Upper lobe of left lung (tissue), 6 donors: ENCODE measurements around the gene EXOC2. TPM values are rescaled to one million over a fixed set of nuclear protein-coding genes. Genes with fewer than 3 reads are reported as not detected.

Experiments
- ATAC-seq, 2 donors: fragments of 200-7000 bp; cut with Tn5 transposase; one replicate each; pipeline ENCODE4 v1.9.1; 2022; ENCODE audit warnings: mild to moderate bottlenecking in 2 of 2, moderate library complexity in 2 of 2; ENCODE audit not compliant: low FRiP score in 2 of 2
- DNase-seq, 2 donors: peaks; one replicate each; pipeline ENCODE4 v3.0.0-alpha.2; 2019 to 2020
- H3K27ac ChIP-seq, 4 donors: fragments of 200-600 bp; sonication (generic); one replicate each; pipeline ENCODE4 v1.5.1; 2016 to 2019
- H3K27me3 ChIP-seq, 4 donors: fragments of 200-600 bp; sonication (generic); one replicate each; pipeline ENCODE4 v1.5.1; 2017 to 2019
- H3K36me3 ChIP-seq, 4 donors: fragments of 200-600 bp; sonication (generic); one replicate each; pipeline ENCODE4 v1.5.1; 2016 to 2019
- H3K4me1 ChIP-seq, 4 donors: fragments of 200-600 bp; sonication (generic); one replicate each; pipeline ENCODE4 v1.5.1; 2018 to 2019
- H3K4me3 ChIP-seq, 4 donors: fragments of 200-600 bp; sonication (generic); one replicate each; pipeline ENCODE4 v1.5.1; 2017 to 2019; ENCODE audit warnings: mild to moderate bottlenecking in 2 of 4, moderate library complexity in 1 of 4
- H3K9me3 ChIP-seq, 4 donors: fragments of 200-600 bp; sonication (generic); one replicate each; pipeline ENCODE4 v1.5.1; 2018 to 2019
- CTCF ChIP-seq, 6 experiments: fragments of 450-650 bp in 4 of 6; fragments of 200-600 bp in 2 of 6; sonication (generic) in 2 of 6; IDR thresholded peaks; one replicate each; pipeline ENCODE4 v1.5.1; 2016 to 2019; ENCODE audit warnings: antibody characterized with exemption in 6 of 6
- EP300 ChIP-seq, 4 donors: sonication (generic); formaldehyde crosslinking; IDR thresholded peaks; one replicate each; pipeline ENCODE4 v1.5.1; 2017; ENCODE audit warnings: antibody characterized with exemption in 4 of 4, control low read depth in 2 of 4
- POLR2A ChIP-seq, 4 donors: fragments of 450-650 bp; IDR thresholded peaks; one replicate each; pipeline ENCODE4 v1.5.1; 2016 to 2017; ENCODE audit warnings: antibody characterized with exemption in 4 of 4, mild to moderate bottlenecking in 2 of 4
- POLR2AphosphoS5 ChIP-seq, 2 donors: sonication (generic); formaldehyde crosslinking; IDR thresholded peaks; one replicate each; pipeline ENCODE4 v1.5.1; 2017; ENCODE audit warnings: antibody characterized with exemption in 2 of 2
- WGBS, 2 donors: methylation state at CpG; one replicate each; pipeline ENCODE4 v1.1.5; 2017 to 2018; 5-methylcytosine and 5-hydroxymethylcytosine counted together
- total RNA-seq, 6 donors: library from RNA; depleted of rRNA in 4 of 6; stranded (reverse); fragments of >200 nt in 4 of 6; gene quantifications; one replicate each; pipeline versions ENCODE4 v1.1.0 to v1.2.1, GENCODE V29; 2016 to 2021
- donor health status: DM: no; HTN: no; CAD: no; lungs with moderate emphysema.
- donor health status: DM: no; HTN: yes; CAD: no; lungs with severe emphysema.

EXOC2 gene
- total RNA-seq, 6 donors from 2014 or later, result 16.5 to 31.4 (median 24.4) TPM

GRCh38 chr6:707576-708236 is 14.8 kb upstream of the EXOC2 start:
- no peaks in the 10 kb centered on the region for H3K27me3 ChIP-seq
- DNase-seq (no peak), ATAC-seq (no peak)
- no peaks in the 10 kb centered on the region for H3K36me3 ChIP-seq
- H3K4me1 ChIP-seq, result peaks cover 0 to 16% (median 9%) of the 10 kb centered on the region in 4 donors
- H3K9me3 ChIP-seq, result no peaks in the 10 kb centered on the region
- 87 to 88% methylated on average over 10 of the region's 10 CpGs for WGBS, 2 donors
- TF ChIP-seq POLR2AphosphoS5 (IDR thresholded peaks at IDR 0.05), result no peak
- TF ChIP-seq CTCF (IDR thresholded peaks at IDR 0.05), result no peak
- no peak for TF ChIP-seq POLR2A (IDR thresholded peaks at IDR 0.05)
- no peak for TF ChIP-seq EP300 (IDR thresholded peaks at IDR 0.05)
- H3K4me3 ChIP-seq, result no peak overlapping the region
- H3K27ac ChIP-seq, result peak overlapping the region in 1 of 4 donors; percentile 55

DNA sequence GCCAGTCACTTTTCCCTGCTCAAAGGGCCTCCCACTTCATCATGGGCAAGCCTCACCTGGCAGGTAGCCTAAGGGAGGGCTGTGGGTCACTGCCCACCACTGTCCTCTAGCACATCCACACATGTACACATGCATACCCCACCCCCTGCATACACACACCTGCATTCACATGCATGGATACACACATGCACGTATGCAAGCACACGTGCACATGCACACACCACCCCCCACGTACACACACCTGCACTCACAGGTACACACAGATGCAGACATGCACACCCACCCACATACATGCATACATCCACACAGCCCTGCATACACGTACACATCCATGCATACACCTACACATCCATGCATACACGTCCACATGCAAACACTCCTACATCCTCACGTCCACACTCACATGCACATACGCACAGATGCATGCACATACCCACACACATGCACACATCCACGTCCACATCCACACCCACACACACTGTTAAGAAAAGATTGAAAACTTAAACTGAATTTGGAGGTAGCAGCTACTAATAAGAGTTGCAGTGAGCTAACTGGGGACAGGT is 14.0 kb upstream of the EXOC2 start:
- H3K4me3 ChIP-seq, result no peak overlapping the region
- no peak for TF ChIP-seq CTCF (IDR thresholded peaks at IDR 0.05)
- TF ChIP-seq POLR2AphosphoS5 (IDR thresholded peaks at IDR 0.05), result no peak
- no peak for TF ChIP-seq POLR2A (IDR thresholded peaks at IDR 0.05)
- no peak for TF ChIP-seq EP300 (IDR thresholded peaks at IDR 0.05)
- whole genome bisulfite sequencing, 2 donors, result 92 to 94% methylated on average over 8 of the region's 8 CpGs

DNA sequence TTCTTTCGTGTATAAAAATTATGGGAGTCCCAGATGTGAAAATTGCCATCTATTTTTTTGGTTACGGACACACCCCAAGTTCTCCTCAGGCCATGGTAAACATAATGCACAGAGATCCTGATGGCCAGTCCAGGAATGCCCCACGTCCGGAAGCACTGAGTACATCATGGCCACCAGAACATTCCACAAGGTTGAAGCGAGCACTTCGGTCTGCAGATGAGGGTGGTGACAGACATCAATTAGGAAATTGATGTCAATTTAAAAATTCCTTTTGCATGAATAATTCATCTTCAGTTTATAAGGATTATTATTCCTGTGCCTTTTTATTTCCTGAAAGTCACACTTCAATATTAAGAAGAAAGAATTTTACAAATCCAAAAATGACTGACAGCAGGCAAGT is 13.2 kb upstream of the EXOC2 start:
- no peaks in the 10 kb centered on the region for H3K27me3 ChIP-seq
- H3K27ac ChIP-seq, result no peak overlapping the region
- no peak for ATAC-seq
- no peak for TF ChIP-seq CTCF (IDR thresholded peaks at IDR 0.05)
- no peak for TF ChIP-seq POLR2AphosphoS5 (IDR thresholded peaks at IDR 0.05)
- no peak for DNase-seq
- no peaks in the 10 kb centered on the region for H3K36me3 ChIP-seq
- WGBS, 2 donors, result 79 to 90% methylated on average over 6 of the region's 6 CpGs
- H3K4me1 ChIP-seq, result peaks cover 0 to 9% (median 2%) of the 10 kb centered on the region in 4 donors
- no peaks in the 10 kb centered on the region for H3K9me3 ChIP-seq
- no peak overlapping the region for H3K4me3 ChIP-seq

More for the DNA sequence above, 14.0 kb upstream of the EXOC2 start:
- H3K27me3 ChIP-seq, result no peaks in the 10 kb centered on the region
- H3K9me3 ChIP-seq, result no peaks in the 10 kb centered on the region
- DNase-seq (no peak), ATAC-seq (peak in 1 of 2 donors; percentile 24)
- no peaks in the 10 kb centered on the region for H3K36me3 ChIP-seq
- peaks cover 0 to 15% (median 7%) of the 10 kb centered on the region in 4 donors for H3K4me1 ChIP-seq
- no peak overlapping the region for H3K27ac ChIP-seq

DNA sequence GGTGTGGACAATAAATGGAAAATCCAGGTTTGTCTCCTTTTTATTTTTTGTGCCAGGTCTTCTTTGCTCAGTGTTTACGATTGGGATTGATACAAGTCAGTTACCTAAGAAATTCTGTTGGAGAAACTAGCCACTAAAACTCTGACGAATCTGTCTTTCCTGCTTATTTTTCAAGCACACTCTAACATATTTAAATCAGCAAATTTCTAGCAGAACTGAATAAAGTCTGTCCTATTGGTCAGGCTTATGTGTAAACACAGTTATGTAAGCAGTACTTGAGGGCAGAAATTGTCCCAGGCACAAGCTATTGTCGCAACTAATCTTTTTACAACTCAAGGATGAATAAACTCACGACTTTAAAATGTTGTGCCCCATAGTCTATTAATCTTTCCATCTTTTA is 12.1 kb upstream of the EXOC2 start:
- TF ChIP-seq CTCF (IDR thresholded peaks at IDR 0.05) (no peak), EP300 (IDR thresholded peaks at IDR 0.05) (no peak), POLR2AphosphoS5 (IDR thresholded peaks at IDR 0.05) (no peak), POLR2A (IDR thresholded peaks at IDR 0.05) (no peak)
- DNase-seq (no peak), ATAC-seq (no peak)
- Histone ChIP-seq H3K36me3 (no peaks in the 10 kb centered on the region), H3K4me3 (no peak overlapping the region), H3K4me1 (peaks cover 0 to under 1% (median under 1%) of the 10 kb centered on the region in 4 donors), H3K27ac (no peak overlapping the region), H3K9me3 (no peaks in the 10 kb centered on the region), H3K27me3 (no peaks in the 10 kb centered on the region)
- 38 to 40% methylated on average over 4 of the region's 4 CpGs for WGBS, 2 donors

- Histone ChIP-seq H3K9me3 (no peaks in the 10 kb centered on the region), H3K27ac (no peak overlapping the region), H3K4me3 (no peak overlapping the region), H3K36me3 (no peaks in the 10 kb centered on the region), H3K4me1 (no peaks in the 10 kb centered on the region), H3K27me3 (no peaks in the 10 kb centered on the region)
- 88 to 91% methylated on average over 6 of the region's 6 CpGs for WGBS, 2 donors
- ATAC-seq (no peak), DNase-seq (no peak)
- no peak for TF ChIP-seq EP300 (IDR thresholded peaks at IDR 0.05)
- no peak for TF ChIP-seq CTCF (IDR thresholded peaks at IDR 0.05)
- TF ChIP-seq POLR2A (IDR thresholded peaks at IDR 0.05), result no peak
- no peak for TF ChIP-seq POLR2AphosphoS5 (IDR thresholded peaks at IDR 0.05)
These were observed 11.1 kb upstream of the EXOC2 start for GRCh38 chr6:704046-704445.
